HG03060 (cell line): ENCODE results near the gene SNUPN.
"Not testable (repeated sequence)": the region's sequence is repeated elsewhere in the genome, so short reads cannot be mapped to it uniquely, and the experiment has no call there.

Source experiments
- ATAC-seq: cut with Tn5 transposase; IDR thresholded peaks from one replicate; pipeline ENCODE4 v1.9.1; 2021; ENCODE audit warnings: low read depth, moderate number of reproducible peaks; ENCODE audit not compliant: unreplicated experiment

SNUPN gene

GRCh38 chr15:75584121-75584520 is 41.4 kb downstream of the SNUPN start:
- no peak for ATAC-seq

GRCh38 chr15:75583701-75584100 is 41.8 kb downstream of the SNUPN start:
- ATAC-seq, result no peak

GRCh38 chr15:75582943-75583342 is 42.6 kb downstream of the SNUPN start:
- ATAC-seq, result not testable (repeated sequence)

GRCh38 chr15:75578948-75579920 is 46.3 kb downstream of the SNUPN start, which contains the start of gene PTPN9:
Gene PTPN9, minus strand, starts transcription at chr15:75579315. Its CDS starts 539 bp downstream, at chr15:75578776.
- no peak for ATAC-seq

- ATAC-seq, result no peak
These were observed 47.2 kb downstream of the SNUPN start for GRCh38 chr15:75578173-75578947.

GRCh38 chr15:75577401-75578172 is 47.9 kb downstream of the SNUPN start:
- no peak for ATAC-seq

GRCh38 chr15:75573648-75574384 is 51.7 kb downstream of the SNUPN start:
- ATAC-seq, result no peak

- no peak for ATAC-seq
These were observed 55.2 kb downstream of the SNUPN start for GRCh38 chr15:75570126-75570845.

- ATAC-seq, result no peak
These were observed 60.2 kb downstream of the SNUPN start for GRCh38 chr15:75565062-75565970.

- ATAC-seq, result no peak
These were observed 63.6 kb downstream of the SNUPN start for GRCh38 chr15:75561888-75562287.

GRCh38 chr15:75559360-75559759 is 66.2 kb downstream of the SNUPN start:
- ATAC-seq, result not testable (repeated sequence)

- not testable (repeated sequence) for ATAC-seq
These were observed 66.6 kb downstream of the SNUPN start for GRCh38 chr15:75558955-75559354.

GRCh38 chr15:75554717-75555116 is 70.8 kb downstream of the SNUPN start:
- ATAC-seq, result no peak

GRCh38 chr15:75553659-75554058 is 71.9 kb downstream of the SNUPN start:
- ATAC-seq, result no peak

GRCh38 chr15:75551091-75551490 is 74.4 kb downstream of the SNUPN start:
- no peak for ATAC-seq
